ENCODE results near the gene SMARCA1. TPM values are rescaled to one million over a fixed set of nuclear protein-coding genes. Genes with fewer than 3 reads are reported as not detected.

SMARCA1 gene
- polyA plus RNA-seq, 3 donors = 0.03 to 0.13 TPM; not detected in 1

DNA sequence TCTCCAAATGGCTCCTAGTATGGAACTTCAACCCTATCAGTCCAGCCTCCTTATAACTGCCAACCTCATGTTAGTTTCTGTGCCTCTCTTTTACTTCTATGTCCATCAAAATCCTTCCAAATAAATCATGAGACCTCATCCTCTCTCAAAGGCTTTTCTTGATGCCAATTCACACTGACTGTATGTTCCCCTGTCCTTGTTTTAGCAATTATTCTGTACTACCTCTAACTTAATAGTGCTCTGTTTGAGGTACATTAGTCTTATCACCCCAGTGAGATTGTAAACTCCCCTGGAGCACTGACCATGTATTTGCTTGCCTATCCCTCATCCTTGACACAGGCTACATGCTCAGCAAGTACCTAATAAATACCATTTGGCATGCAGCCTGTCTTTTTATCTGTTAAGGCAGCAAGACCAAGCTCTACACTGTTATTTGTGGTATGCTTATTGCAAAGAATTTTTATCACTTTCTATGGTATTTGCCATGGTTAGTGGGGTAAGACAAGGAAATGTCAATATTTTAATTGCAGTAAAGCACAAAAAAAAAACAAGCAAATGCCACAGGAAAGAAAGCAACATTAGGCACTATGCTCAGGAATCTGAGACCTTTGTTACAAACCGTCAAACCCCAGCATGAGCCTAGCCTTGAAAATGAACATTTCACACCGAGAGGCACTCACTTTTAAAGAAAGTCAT lies 119.2 kb downstream of the SMARCA1 start:
- WGBS (ENCODE audit: insufficient coverage) = no CpG with 5 or more reads among the region's 2 CpGs

More for the DNA sequence above, 119.2 kb downstream of the SMARCA1 start:
- no peaks in the 10 kb centered on the region for H3K36me3 ChIP-seq (replicated peaks in 1 of 2; ENCODE audit: control insufficient read depth in 1 of 2, insufficient read depth in 2 of 2, low read length in 2 of 2)
- no peak overlapping the region for H3K4me2 ChIP-seq (replicated peaks; ENCODE audit: extremely low read depth, low read length, poor library complexity, severe bottlenecking)
- H3K9ac ChIP-seq (ENCODE audit: insufficient read depth, low read length, poor library complexity, severe bottlenecking) = no peak overlapping the region
- no peak overlapping the region for H3K4me3 ChIP-seq (replicated peaks in 1 of 3; ENCODE audit: low read depth in 2 of 3, low read length in 3 of 3)
- H3K4me1 ChIP-seq (ENCODE audit: control insufficient read depth in 1 of 2, insufficient read depth in 2 of 2, low read length in 2 of 2) = no peaks in the 10 kb centered on the region
- DNase-seq = no peak
- intact Hi-C loops (cut with micrococcal nuclease) = no loop called here
- H3K27me3 ChIP-seq (ENCODE audit: control insufficient read depth in 2 of 2, insufficient read depth in 2 of 2, low read length in 2 of 2) = no peaks in the 10 kb centered on the region
- H3K9me3 ChIP-seq (replicated peaks in 1 of 2; ENCODE audit: control insufficient read depth in 1 of 2, insufficient read depth in 1 of 2, low read length in 2 of 2) = no peaks in the 10 kb centered on the region
- peaks cover 0 to 3% (median 0%) of the 10 kb centered on the region in 7 donors for H3K9me3 Mint-ChIP-seq
- H3K4me1 Mint-ChIP-seq = no peaks in the 10 kb centered on the region
- H3K36me3 Mint-ChIP-seq = no peaks in the 10 kb centered on the region
- H3K27ac Mint-ChIP-seq = no peak overlapping the region
- no peak overlapping the region for H3K4me3 Mint-ChIP-seq
- no peak overlapping the region for H2AFZ ChIP-seq (ENCODE audit: insufficient read depth, low read depth, low read length, poor library complexity, severe bottlenecking)
- no peaks in the 10 kb centered on the region for H3K79me2 ChIP-seq (ENCODE audit: insufficient read depth, low read length)
- no peaks in the 10 kb centered on the region for H4K20me1 ChIP-seq (ENCODE audit: insufficient read depth, low read length)
- H3K27ac ChIP-seq (ENCODE audit: low read depth in 1 of 2, low read length in 2 of 2) = no peak overlapping the region
- no peak for TF ChIP-seq CTCF (IDR thresholded peaks at IDR 0.05)
- peaks cover 0 to 3% (median 2%) of the 10 kb centered on the region in 3 donors for H3K27me3 Mint-ChIP-seq (ENCODE audit: low read depth in 3 of 3)

Small RNA genes within 50 kb of the gene (small RNA-seq; reads per million reads assigned to genes)
- gene RF01169 (ENCODE audit: insufficient read length, low read depth) = not detected
- not detected for gene RNA5SP513 (ENCODE audit: insufficient read length, low read depth)
- gene RPS26P56 (ENCODE audit: insufficient read length, low read depth) = not detected

Other genes starting within 250 kb of the SMARCA1 start
- 10 to 100 TPM in 1 of 3 donors, 1 to 10 TPM in 2; 1.8 to 11.2 (median 2.4) TPM for gene OCRL, start 16.8 kb upstream of the SMARCA1 start, polyA plus RNA-seq
- under 1 TPM in 1 of 3 donors, not detected in 2; 0.03 TPM for gene APLN, start 131.5 kb upstream of the SMARCA1 start, polyA plus RNA-seq
- under 1 TPM in 1 of 3 donors, not detected in 2; 0.19 TPM for gene XPNPEP2, start 215.5 kb upstream of the SMARCA1 start, polyA plus RNA-seq

All from CD14-positive monocyte (primary cell).